ENCODE data around the gene MALL.

- no peak for TF ChIP-seq CTCF (IDR thresholded peaks at IDR 0.05; ENCODE audit: low read depth, low read length)
- no peak for TF ChIP-seq EZH2phosphoT487 (IDR thresholded peaks at IDR 0.05; ENCODE audit: low read depth)
These were observed 28.4 kb upstream of the MALL start for GRCh38 chr2:110143982-110144381.

Measured in OCI-LY3 (cell line).